ENCODE measurements around the gene OR6J1. TPM values are rescaled to one million over a fixed set of nuclear protein-coding genes. Genes with fewer than 3 reads are reported as not detected.

Gene OR6J1
- total and polyA plus RNA-seq, 2 of the 13 experiments (the other 11 are each of a cell fraction or from before 2014, with no cell fraction given) = not detected

GRCh38 chr14:22589096-22589839, 54.9 kb downstream of the OR6J1 start, which contains the start of gene DAD1 (continued):
- TF ChIP-seq ZSCAN22 (CRISPR knock-in tag; IDR thresholded peaks at IDR 0.05) (no peak), BCL6 (CRISPR knock-in tag; IDR thresholded peaks at IDR 0.05) (peak; percentile 27; the same call in 1 of the 2 replicates), ZNF547 (CRISPR knock-in tag; IDR thresholded peaks at IDR 0.05) (peak; percentile 99), LRRFIP1 (CRISPR knock-in tag; conservative IDR thresholded peaks at IDR 0.05) (peak; percentile 70; the same call in 1 of the 2 replicates), ZNF598 (CRISPR knock-in tag; IDR thresholded peaks at IDR 0.05; ENCODE audit: borderline replicate concordance) (peak; percentile 96; the same call in 1 of the 2 replicates), ZMYM2 (CRISPR knock-in tag; IDR thresholded peaks at IDR 0.05) (no peak), ZNF841 (CRISPR knock-in tag; IDR thresholded peaks at IDR 0.05; ENCODE audit: borderline replicate concordance) (no peak), YEATS4 (CRISPR knock-in tag; IDR thresholded peaks at IDR 0.05; ENCODE audit: borderline replicate concordance) (peak; percentile 92), ZNF12 (CRISPR knock-in tag; IDR thresholded peaks at IDR 0.05) (peak; percentile 34; the same call in 1 of the 2 replicates), MED8 (CRISPR knock-in tag; IDR thresholded peaks at IDR 0.05; ENCODE audit: insufficient replicate concordance) (no peak), KLF6 (CRISPR knock-in tag; IDR thresholded peaks at IDR 0.05) (peak; percentile 83; the same call in 1 of the 2 replicates), ZSCAN30 (CRISPR knock-in tag; IDR thresholded peaks at IDR 0.05) (no peak), SMAD1 (CRISPR knock-in tag; IDR thresholded peaks at IDR 0.05; ENCODE audit: borderline replicate concordance, low read depth) (peak; percentile 69; the same call in 1 of the 2 replicates), HOXA9 (CRISPR knock-in tag; IDR thresholded peaks at IDR 0.05; ENCODE audit: borderline replicate concordance) (no peak), ZFP41 (CRISPR knock-in tag; IDR thresholded peaks at IDR 0.05; ENCODE audit: borderline replicate concordance) (peak; percentile 65; the same call in 1 of the 2 replicates), ZNF329 (CRISPR knock-in tag; IDR thresholded peaks at IDR 0.05; ENCODE audit: low read depth) (no peak; the same call in 1 of the 2 replicates), DNMT3B (CRISPR knock-in tag; conservative IDR thresholded peaks at IDR 0.05) (peak; percentile 89), MTF1 (CRISPR knock-in tag; IDR thresholded peaks at IDR 0.05) (0 out of 2 replicates have a peak, but pooled peaks have one; percentile 7)
- TF ChIP-seq, protein P1, sequence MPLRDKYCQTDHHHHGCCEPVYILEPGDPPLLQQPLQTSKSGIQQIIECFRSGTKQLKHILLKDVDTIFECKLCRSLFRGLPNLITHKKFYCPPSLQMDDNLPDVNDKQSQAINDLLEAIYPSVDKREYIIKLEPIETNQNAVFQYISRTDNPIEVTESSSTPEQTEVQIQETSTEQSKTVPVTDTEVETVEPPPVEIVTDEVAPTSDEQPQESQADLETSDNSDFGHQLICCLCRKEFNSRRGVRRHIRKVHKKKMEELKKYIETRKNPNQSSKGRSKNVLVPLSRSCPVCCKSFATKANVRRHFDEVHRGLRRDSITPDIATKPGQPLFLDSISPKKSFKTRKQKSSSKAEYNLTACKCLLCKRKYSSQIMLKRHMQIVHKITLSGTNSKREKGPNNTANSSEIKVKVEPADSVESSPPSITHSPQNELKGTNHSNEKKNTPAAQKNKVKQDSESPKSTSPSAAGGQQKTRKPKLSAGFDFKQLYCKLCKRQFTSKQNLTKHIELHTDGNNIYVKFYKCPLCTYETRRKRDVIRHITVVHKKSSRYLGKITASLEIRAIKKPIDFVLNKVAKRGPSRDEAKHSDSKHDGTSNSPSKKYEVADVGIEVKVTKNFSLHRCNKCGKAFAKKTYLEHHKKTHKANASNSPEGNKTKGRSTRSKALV (CRISPR knock-in tag; IDR thresholded peaks at IDR 0.05) = no peak
- TF ChIP-seq, protein P2, sequence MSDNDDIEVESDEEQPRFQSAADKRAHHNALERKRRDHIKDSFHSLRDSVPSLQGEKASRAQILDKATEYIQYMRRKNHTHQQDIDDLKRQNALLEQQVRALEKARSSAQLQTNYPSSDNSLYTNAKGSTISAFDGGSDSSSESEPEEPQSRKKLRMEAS (IDR thresholded peaks at IDR 0.05) = peak; percentile 83
- TF ChIP-seq, protein P3, sequence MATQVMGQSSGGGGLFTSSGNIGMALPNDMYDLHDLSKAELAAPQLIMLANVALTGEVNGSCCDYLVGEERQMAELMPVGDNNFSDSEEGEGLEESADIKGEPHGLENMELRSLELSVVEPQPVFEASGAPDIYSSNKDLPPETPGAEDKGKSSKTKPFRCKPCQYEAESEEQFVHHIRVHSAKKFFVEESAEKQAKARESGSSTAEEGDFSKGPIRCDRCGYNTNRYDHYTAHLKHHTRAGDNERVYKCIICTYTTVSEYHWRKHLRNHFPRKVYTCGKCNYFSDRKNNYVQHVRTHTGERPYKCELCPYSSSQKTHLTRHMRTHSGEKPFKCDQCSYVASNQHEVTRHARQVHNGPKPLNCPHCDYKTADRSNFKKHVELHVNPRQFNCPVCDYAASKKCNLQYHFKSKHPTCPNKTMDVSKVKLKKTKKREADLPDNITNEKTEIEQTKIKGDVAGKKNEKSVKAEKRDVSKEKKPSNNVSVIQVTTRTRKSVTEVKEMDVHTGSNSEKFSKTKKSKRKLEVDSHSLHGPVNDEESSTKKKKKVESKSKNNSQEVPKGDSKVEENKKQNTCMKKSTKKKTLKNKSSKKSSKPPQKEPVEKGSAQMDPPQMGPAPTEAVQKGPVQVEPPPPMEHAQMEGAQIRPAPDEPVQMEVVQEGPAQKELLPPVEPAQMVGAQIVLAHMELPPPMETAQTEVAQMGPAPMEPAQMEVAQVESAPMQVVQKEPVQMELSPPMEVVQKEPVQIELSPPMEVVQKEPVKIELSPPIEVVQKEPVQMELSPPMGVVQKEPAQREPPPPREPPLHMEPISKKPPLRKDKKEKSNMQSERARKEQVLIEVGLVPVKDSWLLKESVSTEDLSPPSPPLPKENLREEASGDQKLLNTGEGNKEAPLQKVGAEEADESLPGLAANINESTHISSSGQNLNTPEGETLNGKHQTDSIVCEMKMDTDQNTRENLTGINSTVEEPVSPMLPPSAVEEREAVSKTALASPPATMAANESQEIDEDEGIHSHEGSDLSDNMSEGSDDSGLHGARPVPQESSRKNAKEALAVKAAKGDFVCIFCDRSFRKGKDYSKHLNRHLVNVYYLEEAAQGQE (IDR thresholded peaks at IDR 0.05; ENCODE audit: borderline replicate concordance in 1 of 2, low read depth in 1 of 2, low read length in 2 of 2) = 0 out of 4 replicates have a peak, but pooled peaks of 1 of the 2 experiments have one; percentile 36
